ENCODE data around the gene DEAF1. TPM values are rescaled to one million over a fixed set of nuclear protein-coding genes. Genes with fewer than 3 reads are reported as not detected.
"Not testable (repeated sequence)": the region's sequence is repeated elsewhere in the genome, so short reads cannot be mapped to it uniquely, and the experiment has no call there.

DEAF1 gene
- total RNA-seq, 2 donors from 2014 or later: 15.5 to 26.6 TPM

DNA sequence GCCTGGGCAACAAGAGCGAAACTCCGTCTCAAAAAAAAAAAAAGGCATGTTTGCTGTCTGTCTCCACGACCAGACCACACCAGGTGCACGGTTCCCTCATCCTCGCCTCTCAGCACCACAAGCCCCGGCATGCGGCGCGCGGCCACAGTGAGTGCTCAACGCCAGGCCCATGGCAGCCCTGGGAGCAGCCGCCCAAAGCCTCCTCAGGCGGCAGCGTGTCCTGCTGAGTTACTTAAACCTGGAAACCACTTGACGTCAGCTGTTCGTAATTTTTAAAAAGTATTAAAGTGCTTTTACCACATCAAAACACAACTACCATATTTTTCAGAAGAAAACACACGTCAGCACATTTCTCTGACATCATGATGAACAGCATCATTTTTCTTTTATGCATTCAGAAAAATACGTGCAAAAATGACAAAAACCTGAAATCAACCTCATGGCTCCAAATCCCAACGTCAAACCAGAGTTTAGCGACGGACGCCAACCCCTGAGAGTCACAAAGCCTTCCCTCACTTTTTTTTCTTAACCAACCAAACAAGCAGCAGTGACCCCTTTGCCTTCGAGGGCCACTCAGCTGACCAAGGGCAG lies 2.1 kb downstream of the DEAF1 start:
- Histone ChIP-seq H3K9me3 (no peaks in the 10 kb centered on the region), H3K27me3 (no peaks in the 10 kb centered on the region), H3K4me1 (peaks cover 0 to 33% of the 10 kb centered on the region in 2 donors)

DNA sequence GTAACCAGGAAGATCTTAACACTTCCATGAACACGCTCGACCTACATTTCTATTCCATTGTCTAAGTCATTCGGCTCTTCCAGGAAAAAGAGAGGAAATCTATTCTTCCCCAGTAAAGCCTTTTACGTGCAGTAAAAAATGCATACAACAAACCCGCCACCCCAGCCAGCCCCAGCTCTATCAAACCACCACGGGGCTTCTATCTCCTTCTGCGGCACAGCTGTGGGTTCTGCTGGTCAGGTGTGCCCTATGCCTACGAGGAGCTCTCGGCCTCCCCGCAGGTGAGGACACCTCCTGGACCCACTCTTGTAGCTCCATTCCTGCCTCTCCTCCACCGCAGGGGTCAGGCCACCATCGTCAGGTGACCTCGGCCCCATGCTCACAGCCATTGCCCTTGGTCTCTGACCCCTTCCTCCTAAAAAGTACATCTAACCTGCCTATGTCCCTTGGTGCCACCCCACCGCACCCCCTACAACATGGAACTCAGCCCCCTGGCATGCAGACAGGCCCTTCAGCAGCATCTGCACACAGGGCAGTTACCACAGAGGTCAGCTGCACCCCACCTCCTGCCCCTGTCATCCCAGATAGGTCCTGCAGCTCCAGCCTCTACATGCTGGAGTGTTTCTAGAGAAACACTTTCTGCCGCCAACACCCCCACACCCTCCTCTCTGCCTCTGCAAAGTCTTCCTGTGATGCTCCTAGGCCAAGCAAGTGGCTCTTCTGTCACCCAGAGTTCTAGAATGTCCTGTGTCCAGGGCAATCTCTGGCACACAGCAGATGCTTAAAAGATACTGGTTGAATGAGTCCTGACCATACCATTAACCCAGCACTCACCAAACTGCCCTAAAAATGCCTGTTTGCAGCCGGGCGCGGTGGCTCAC lies 3.1 kb downstream of the DEAF1 start:
- no peaks in the 10 kb centered on the region for H3K9me3 ChIP-seq
- H3K36me3 ChIP-seq: peaks cover 23% of the 10 kb centered on the region
- peaks cover 0 to 24% of the 10 kb centered on the region in 2 donors for H3K4me1 ChIP-seq
- no peak for DNase-seq (ENCODE audit: low spot score)
- no peak overlapping the region for H3K27ac ChIP-seq
- TF ChIP-seq, protein P1, sequence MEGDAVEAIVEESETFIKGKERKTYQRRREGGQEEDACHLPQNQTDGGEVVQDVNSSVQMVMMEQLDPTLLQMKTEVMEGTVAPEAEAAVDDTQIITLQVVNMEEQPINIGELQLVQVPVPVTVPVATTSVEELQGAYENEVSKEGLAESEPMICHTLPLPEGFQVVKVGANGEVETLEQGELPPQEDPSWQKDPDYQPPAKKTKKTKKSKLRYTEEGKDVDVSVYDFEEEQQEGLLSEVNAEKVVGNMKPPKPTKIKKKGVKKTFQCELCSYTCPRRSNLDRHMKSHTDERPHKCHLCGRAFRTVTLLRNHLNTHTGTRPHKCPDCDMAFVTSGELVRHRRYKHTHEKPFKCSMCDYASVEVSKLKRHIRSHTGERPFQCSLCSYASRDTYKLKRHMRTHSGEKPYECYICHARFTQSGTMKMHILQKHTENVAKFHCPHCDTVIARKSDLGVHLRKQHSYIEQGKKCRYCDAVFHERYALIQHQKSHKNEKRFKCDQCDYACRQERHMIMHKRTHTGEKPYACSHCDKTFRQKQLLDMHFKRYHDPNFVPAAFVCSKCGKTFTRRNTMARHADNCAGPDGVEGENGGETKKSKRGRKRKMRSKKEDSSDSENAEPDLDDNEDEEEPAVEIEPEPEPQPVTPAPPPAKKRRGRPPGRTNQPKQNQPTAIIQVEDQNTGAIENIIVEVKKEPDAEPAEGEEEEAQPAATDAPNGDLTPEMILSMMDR (IDR thresholded peaks at IDR 0.05): no peak
- no peaks in the 10 kb centered on the region for H3K27me3 ChIP-seq
- H3K4me3 ChIP-seq: no peak overlapping the region

More for the DNA sequence above, 2.1 kb downstream of the DEAF1 start:
- no peak overlapping the region for H3K4me3 ChIP-seq
- TF ChIP-seq, protein P1 (IDR thresholded peaks at IDR 0.05): no peak
- H3K27ac ChIP-seq: peak overlapping the region; percentile 36 to 99
- peaks cover 14% of the 10 kb centered on the region for H3K36me3 ChIP-seq
- no peak for DNase-seq (ENCODE audit: low spot score)

DNA sequence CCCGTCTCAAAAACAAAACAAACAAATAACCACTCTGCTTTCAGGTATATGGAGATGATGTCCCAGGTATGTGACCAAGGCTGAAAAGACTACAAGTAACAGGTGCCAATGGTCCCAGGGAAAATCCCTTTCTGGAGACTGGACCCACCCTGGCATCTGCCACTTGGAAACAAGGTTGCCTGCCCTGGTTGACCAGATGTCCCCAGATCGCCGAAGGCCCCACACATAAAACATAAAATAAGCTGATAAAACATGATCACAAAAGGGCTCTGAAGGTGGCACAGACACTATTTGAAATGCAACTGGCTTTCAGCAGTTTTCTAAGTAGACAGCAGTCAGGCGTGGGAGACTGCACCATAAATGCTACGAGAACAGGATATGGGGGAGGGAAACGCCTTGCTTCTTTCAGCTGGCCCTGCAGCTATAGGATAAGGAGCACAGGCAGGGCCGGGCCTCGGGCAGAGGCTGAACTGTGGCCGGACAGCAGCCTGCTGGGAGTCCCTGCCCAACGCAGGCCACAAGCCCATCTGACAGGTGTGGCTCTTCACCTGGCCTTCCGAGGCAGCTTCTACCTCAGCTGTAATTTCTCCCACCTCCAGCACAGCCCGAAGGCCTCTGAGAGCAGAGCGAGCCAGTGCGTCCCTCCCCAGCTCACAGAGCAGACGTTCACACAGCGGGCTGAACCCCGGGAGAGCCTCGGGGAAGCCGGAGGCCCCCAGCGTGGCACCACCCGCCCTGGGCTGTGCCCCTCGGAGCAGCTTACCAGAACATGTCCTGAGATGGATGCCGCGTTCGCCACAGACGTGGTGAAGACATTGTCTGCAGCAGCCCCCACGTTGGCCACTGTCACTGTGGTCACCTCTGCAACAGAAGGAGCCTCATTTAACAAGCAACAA lies 4.0 kb downstream of the DEAF1 start:
- H3K27me3 ChIP-seq: no peaks in the 10 kb centered on the region
- H3K9me3 ChIP-seq: no peaks in the 10 kb centered on the region
- DNase-seq (ENCODE audit: low spot score): no peak
- no peak overlapping the region for H3K27ac ChIP-seq
- no peak overlapping the region for H3K4me3 ChIP-seq
- H3K36me3 ChIP-seq: peaks cover 33% of the 10 kb centered on the region
- peaks cover 0 to 16% of the 10 kb centered on the region in 2 donors for H3K4me1 ChIP-seq
- TF ChIP-seq, protein P1 (IDR thresholded peaks at IDR 0.05): no peak

DNA sequence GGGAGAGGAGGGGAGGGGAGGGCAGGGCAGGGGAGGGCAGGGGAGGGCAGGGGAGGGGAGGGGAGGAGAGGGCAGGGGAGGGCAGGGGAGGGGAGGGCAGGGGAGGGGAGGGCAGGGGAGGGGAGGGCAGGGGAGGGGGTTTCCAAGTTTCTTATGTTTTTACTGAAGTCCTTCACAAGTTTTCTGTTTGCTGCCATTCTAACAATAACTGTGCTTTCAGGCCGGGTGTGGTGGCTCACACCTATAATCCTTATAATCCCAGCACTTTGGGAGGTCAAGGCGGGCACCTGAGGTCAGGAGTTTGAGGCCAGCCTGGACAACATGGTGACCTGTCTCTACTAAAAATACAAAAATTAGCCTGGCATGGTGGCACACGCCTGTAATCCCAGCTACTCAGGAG lies 4.8 kb downstream of the DEAF1 start:
- H3K36me3 ChIP-seq: peaks cover 35% of the 10 kb centered on the region
- not testable (repeated sequence) for DNase-seq (ENCODE audit: low spot score); H3K27me3 ChIP-seq; H3K9me3 ChIP-seq; H3K27ac ChIP-seq; H3K4me3 ChIP-seq
- H3K4me1 ChIP-seq: peaks cover 0 to 16% of the 10 kb centered on the region in 2 donors

DNA sequence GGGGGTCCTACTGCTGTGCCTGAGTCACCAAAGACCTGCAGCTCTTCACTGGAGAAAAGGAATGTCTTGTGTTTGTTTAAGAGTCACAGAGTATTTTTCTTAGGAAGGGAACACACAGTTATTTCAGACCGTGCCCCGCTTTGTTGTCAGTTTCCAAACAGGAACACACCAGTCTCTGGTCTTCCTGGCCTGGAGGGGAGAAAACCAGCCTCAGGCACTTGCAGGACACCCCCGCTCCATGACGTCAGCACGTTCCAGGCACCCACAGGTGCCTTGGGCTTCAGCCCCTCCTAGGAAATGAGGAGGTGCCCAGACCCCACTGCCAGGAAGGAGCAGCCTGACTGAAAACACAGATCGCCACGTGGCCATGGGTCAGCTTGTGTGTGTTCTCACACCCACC lies 5.4 kb downstream of the DEAF1 start:
- no peak for DNase-seq (ENCODE audit: low spot score)
- no peaks in the 10 kb centered on the region for H3K9me3 ChIP-seq
- H3K36me3 ChIP-seq: peaks cover 40% of the 10 kb centered on the region
- no peak overlapping the region for H3K27ac ChIP-seq
- peaks cover 0 to 16% of the 10 kb centered on the region in 2 donors for H3K4me1 ChIP-seq
- H3K4me3 ChIP-seq: no peak overlapping the region
- TF ChIP-seq, protein P1 (IDR thresholded peaks at IDR 0.05): no peak
- H3K27me3 ChIP-seq: no peaks in the 10 kb centered on the region
